ENCODE results near the gene CLEC4G. TPM values are rescaled to one million over a fixed set of nuclear protein-coding genes. Genes with fewer than 3 reads are reported as not detected.
"Not testable (repeated sequence)": the region's sequence is repeated elsewhere in the genome, so short reads cannot be mapped to it uniquely, and the experiment has no call there.

Gene CLEC4G, protein sequence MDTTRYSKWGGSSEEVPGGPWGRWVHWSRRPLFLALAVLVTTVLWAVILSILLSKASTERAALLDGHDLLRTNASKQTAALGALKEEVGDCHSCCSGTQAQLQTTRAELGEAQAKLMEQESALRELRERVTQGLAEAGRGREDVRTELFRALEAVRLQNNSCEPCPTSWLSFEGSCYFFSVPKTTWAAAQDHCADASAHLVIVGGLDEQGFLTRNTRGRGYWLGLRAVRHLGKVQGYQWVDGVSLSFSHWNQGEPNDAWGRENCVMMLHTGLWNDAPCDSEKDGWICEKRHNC
- total RNA-seq (2014; rRNA removed; shearing (Covaris generic)), result not detected in 2 replicates

DNA sequence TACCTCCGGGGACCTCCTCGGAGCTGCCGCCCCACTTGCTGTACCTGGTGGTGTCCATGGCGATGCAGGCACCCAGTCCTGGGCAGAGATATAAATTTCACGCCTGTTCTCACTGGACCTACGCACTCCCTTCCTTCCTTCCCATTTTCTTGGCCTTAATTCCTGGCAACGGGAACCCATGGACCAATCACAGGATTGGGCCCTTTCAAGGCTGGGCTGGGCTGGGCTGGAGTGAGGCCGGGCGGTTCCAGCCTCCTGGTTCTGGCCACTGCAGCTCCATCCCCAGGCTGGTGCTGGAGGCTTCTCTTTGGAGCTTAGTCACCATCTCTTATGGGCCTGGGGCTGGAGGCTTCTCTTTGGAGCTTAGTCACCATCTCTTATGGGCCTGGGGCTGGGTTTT lies at the start of gene CLEC4G:
CLEC4G (minus strand) TSS at position 66 of the 400 bp plus-strand sequence; CDS start at position 58, 8 bp downstream.
- no peaks in the 10 kb centered on the region for H3K36me3 ChIP-seq (replicated peaks; ENCODE audit: control insufficient read depth, insufficient read depth, low read length)
- no peak within 1 kb of the TSS for H3K4me3 ChIP-seq (ENCODE audit: insufficient read depth, low read depth, low read length)
- no peak for DNase-seq
- H3K27me3 ChIP-seq (ENCODE audit: control insufficient read depth, insufficient read depth, low read length), result peaks cover 39% of the 10 kb centered on the region

GRCh38 chr19:7781157-7781556 lies 49.2 kb upstream of the CLEC4G start:
- no peaks in the 10 kb centered on the region for H3K36me3 ChIP-seq (replicated peaks; ENCODE audit: control insufficient read depth, insufficient read depth, low read length)
- no peak overlapping the region for H3K4me3 ChIP-seq (ENCODE audit: insufficient read depth, low read depth, low read length)
- H3K27me3 ChIP-seq (ENCODE audit: control insufficient read depth, insufficient read depth, low read length), result peaks cover 8% of the 10 kb centered on the region
- no peak for DNase-seq

DNA sequence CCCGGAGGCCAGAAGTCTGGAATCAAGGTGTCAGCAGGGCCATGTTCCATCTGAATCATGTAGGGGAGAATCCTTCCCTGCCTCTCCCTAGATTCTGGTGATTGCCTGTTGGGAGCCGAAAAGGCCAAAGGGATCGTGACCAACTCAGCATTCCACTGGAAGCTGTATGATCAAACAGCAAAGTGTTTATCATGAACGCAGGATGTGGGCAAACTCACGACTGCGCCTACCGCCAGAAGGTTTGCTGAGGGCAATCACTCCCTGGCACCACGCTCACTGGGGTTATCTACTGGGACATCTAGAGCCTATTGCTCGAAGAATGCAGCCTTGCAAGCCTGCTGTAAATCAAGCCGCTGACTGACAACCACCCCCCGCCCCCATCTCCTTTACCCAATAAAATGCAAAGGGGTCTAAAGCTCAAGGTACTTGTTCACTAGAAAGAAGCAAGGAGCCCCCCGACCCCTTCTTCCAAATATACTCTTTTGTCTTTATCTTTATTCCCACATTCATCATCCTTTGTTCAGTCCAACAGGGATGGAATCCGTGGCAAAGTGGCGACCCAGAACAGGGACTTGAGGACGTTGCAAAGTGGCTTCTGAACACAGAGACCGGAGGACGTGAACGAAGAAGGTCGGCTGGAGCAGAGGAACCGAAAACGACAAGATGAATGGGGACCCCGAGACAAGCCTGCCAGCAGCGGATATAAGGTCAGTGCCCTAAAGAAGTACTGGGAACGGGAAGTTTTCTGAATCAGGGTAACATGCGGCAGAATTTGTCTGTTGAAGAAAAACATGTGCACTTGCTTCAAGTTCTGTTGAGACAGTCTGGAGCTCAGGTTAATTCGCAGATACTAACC lies 47.9 kb upstream of the CLEC4G start:
- Histone ChIP-seq H3K4me3 (ENCODE audit: insufficient read depth, low read depth, low read length) (no peak overlapping the region), H3K36me3 (replicated peaks; ENCODE audit: control insufficient read depth, insufficient read depth, low read length) (no peaks in the 10 kb centered on the region), H3K27me3 (ENCODE audit: control insufficient read depth, insufficient read depth, low read length) (peaks cover 8% of the 10 kb centered on the region)
- no peak for DNase-seq

GRCh38 chr19:7778081-7778480 lies 46.2 kb upstream of the CLEC4G start:
- DNase-seq, result no peak
- H3K36me3 ChIP-seq (replicated peaks; ENCODE audit: control insufficient read depth, insufficient read depth, low read length), result no peaks in the 10 kb centered on the region
- H3K27me3 ChIP-seq (ENCODE audit: control insufficient read depth, insufficient read depth, low read length), result no peaks in the 10 kb centered on the region; the same call in none of the 2 replicates
- no peak overlapping the region for H3K4me3 ChIP-seq (ENCODE audit: insufficient read depth, low read depth, low read length)

DNA sequence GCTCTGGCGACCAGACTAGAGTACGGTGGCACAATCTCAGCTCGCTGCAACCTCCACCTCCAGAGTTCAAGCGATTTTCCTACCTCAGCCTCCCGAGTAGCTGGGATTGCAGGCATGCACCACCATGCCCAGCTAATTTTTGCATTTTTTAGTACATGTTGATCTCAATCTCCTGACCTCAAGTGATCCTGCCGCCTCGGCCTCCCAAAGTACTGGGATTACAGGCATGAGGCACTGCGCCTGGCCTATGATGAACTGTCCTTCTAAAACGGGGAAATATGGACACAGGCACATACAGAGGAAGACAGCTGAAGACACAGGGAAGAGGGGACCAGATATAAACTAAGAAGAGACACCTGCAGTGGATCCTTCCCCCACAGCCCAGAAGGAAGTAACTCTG lies 43.9 kb upstream of the CLEC4G start:
- Histone ChIP-seq H3K36me3 (replicated peaks; ENCODE audit: control insufficient read depth, insufficient read depth, low read length) (no peaks in the 10 kb centered on the region), H3K4me3 (ENCODE audit: insufficient read depth, low read depth, low read length) (no peak overlapping the region), H3K27me3 (ENCODE audit: control insufficient read depth, insufficient read depth, low read length) (no peaks in the 10 kb centered on the region; the same call in none of the 2 replicates)
- DNase-seq, result no peak

DNA sequence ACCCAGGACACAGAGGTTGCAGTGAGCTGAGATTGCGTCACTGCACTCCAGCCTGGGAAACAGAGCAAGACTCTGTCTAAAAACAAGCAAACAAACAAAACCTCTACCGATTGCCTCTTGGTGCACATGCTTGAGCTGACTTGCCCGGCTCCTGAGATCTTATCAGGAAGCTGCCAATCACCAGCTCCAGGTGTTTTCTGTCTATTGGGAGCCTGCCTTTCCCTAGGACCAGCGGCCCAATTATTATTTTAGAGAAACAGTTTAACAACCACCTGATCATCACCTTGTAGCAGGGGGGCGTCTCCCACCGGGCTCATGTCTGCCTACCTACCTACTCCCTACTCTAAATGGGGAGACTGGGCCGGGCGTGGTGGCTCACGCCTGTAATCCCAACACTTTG lies 41.9 kb upstream of the CLEC4G start:
- no peaks in the 10 kb centered on the region; the same call in 1 of the 2 replicates for H3K27me3 ChIP-seq (ENCODE audit: control insufficient read depth, insufficient read depth, low read length)
- no peak overlapping the region for H3K4me3 ChIP-seq (ENCODE audit: insufficient read depth, low read depth, low read length)
- H3K36me3 ChIP-seq (replicated peaks; ENCODE audit: control insufficient read depth, insufficient read depth, low read length), result no peaks in the 10 kb centered on the region
- DNase-seq, result no peak

GRCh38 chr19:7772752-7773291 lies 40.9 kb upstream of the CLEC4G start:
- Histone ChIP-seq H3K36me3 (replicated peaks; ENCODE audit: control insufficient read depth, insufficient read depth, low read length) (no peaks in the 10 kb centered on the region), H3K4me3 (ENCODE audit: insufficient read depth, low read depth, low read length) (no peak overlapping the region), H3K27me3 (ENCODE audit: control insufficient read depth, insufficient read depth, low read length) (no peaks in the 10 kb centered on the region; the same call in 1 of the 2 replicates)
- no peak for DNase-seq

DNA sequence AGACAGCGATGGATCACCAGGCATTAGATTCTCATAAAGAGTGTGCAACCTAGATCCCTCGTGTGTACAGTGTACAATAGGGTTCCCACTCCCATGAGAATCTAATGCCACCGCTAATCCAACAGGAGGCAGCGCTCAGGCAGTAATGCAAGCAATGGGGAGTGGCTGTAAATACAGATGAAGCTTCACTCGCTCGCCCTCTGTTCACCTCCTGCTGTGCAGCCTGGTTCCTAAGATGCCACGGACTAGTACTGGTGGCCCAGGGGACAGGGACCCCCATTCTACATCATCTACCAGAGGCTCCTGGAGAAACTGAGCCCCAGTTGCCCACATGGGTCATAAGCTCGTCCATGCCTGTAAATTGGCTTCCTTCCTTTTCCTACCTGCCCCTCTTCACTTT lies 39.2 kb upstream of the CLEC4G start:
- Histone ChIP-seq H3K27me3 (ENCODE audit: control insufficient read depth, insufficient read depth, low read length) (no peaks in the 10 kb centered on the region; the same call in 1 of the 2 replicates), H3K4me3 (ENCODE audit: insufficient read depth, low read depth, low read length) (no peak overlapping the region), H3K36me3 (replicated peaks; ENCODE audit: control insufficient read depth, insufficient read depth, low read length) (no peaks in the 10 kb centered on the region)
- no peak for DNase-seq

- DNase-seq, result no peak
- H3K36me3 ChIP-seq (replicated peaks; ENCODE audit: control insufficient read depth, insufficient read depth, low read length), result no peaks in the 10 kb centered on the region
Measured at GRCh38 chr19:7769171-7769570, 37.3 kb upstream of the CLEC4G start.

GRCh38 chr19:7767487-7767886 lies 35.6 kb upstream of the CLEC4G start:
- H3K27me3 ChIP-seq (ENCODE audit: control insufficient read depth, insufficient read depth, low read length), result no peaks in the 10 kb centered on the region; the same call in 1 of the 2 replicates
- no peak for DNase-seq
- H3K36me3 ChIP-seq (replicated peaks; ENCODE audit: control insufficient read depth, insufficient read depth, low read length), result no peaks in the 10 kb centered on the region
- H3K4me3 ChIP-seq (ENCODE audit: insufficient read depth, low read depth, low read length), result no peak overlapping the region

More at GRCh38 chr19:7769171-7769570, 37.3 kb upstream of the CLEC4G start:
- Histone ChIP-seq H3K27me3 (ENCODE audit: control insufficient read depth, insufficient read depth, low read length) (no peaks in the 10 kb centered on the region; the same call in 1 of the 2 replicates), H3K4me3 (ENCODE audit: insufficient read depth, low read depth, low read length) (no peak overlapping the region)

DNA sequence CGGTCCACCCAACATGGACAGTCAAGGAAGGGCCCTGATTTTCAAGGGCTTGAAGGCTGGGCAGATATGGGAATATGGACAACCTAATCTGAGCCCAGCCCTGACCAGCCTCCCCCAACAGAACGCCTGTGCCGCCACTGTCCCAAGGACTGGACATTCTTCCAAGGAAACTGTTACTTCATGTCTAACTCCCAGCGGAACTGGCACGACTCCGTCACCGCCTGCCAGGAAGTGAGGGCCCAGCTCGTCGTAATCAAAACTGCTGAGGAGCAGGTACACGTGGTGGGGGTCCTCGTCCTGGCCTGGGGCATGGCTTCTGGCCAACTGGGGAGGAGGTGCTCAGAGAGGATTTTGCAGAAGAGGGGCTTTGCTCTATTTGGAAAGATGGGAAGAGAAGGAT lies 34.6 kb upstream of the CLEC4G start:
- no peaks in the 10 kb centered on the region for H3K36me3 ChIP-seq (replicated peaks; ENCODE audit: control insufficient read depth, insufficient read depth, low read length)
- H3K4me3 ChIP-seq (ENCODE audit: insufficient read depth, low read depth, low read length), result no peak overlapping the region
- no peak for DNase-seq
- H3K27me3 ChIP-seq (ENCODE audit: control insufficient read depth, insufficient read depth, low read length), result no peaks in the 10 kb centered on the region; the same call in 1 of the 2 replicates

DNA sequence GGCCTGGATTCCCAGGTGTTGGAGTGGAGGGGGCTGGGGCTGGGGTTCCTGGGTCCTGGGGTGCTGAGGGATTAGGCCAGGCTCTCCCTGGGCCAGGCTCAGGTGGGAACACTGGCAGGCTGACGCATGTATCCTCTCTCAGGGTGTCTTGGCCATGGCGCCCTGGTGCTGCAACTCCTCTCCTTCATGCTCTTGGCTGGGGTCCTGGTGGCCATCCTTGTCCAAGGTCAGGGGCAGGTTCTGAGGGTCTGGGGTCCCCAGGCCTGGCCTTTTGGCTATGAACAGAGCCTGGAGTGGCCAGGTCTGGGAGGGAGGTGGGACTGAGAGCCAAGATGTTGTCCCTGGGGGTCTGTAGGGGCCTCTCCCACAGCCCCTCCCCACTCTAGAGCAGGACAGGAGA lies 33.1 kb upstream of the CLEC4G start:
- H3K36me3 ChIP-seq (replicated peaks; ENCODE audit: control insufficient read depth, insufficient read depth, low read length); DNase-seq; H3K4me3 ChIP-seq (ENCODE audit: insufficient read depth, low read depth, low read length); H3K27me3 ChIP-seq (ENCODE audit: control insufficient read depth, insufficient read depth, low read length): not testable (repeated sequence)

DNA sequence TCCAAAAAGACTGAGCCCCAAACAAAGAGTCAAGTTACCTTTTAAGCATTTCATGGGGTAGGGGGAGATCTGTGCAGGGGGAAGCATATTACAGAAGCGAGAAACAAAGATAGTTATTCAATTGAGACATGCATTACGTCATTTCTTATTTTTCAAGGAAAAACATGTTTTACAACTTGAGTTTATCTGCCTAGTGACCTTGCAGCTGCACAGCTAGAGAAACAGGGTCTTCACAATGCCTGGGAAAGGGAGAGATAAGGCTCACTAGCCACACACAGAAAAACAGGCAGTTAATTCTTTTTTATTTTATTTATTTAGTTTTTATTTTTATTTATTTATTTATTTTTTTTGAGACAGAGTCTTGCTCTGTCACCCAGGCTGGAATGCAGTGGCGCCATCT lies 32.2 kb upstream of the CLEC4G start:
- not testable (repeated sequence) for H3K27me3 ChIP-seq (ENCODE audit: control insufficient read depth, insufficient read depth, low read length); DNase-seq; H3K4me3 ChIP-seq (ENCODE audit: insufficient read depth, low read depth, low read length); H3K36me3 ChIP-seq (replicated peaks; ENCODE audit: control insufficient read depth, insufficient read depth, low read length)

GRCh38 chr19:7763696-7764095 lies 31.8 kb upstream of the CLEC4G start:
- Histone ChIP-seq H3K27me3 (ENCODE audit: control insufficient read depth, insufficient read depth, low read length) (no peaks in the 10 kb centered on the region), H3K36me3 (replicated peaks; ENCODE audit: control insufficient read depth, insufficient read depth, low read length) (no peaks in the 10 kb centered on the region), H3K4me3 (ENCODE audit: insufficient read depth, low read depth, low read length) (no peak overlapping the region)
- no peak for DNase-seq

Data from H7 (cell line).